Mesenchymal stem cell (in vitro differentiated cells and primary cell): ENCODE measurements around the gene STX10.

Experiments
- DNase-seq: peaks from one replicate; pipeline ENCODE4 v3.0.0-alpha.2; 2013
- H2AFZ ChIP-seq: one replicate; pipeline ENCODE4 v1.6.1; 2013; ENCODE audit warnings: low read depth, mild to moderate bottlenecking, control low read depth, inconsistent platforms, low read length, moderate library complexity
- H2AK5ac ChIP-seq: 2 replicates; pipeline ENCODE4 v1.6.1; 2013; ENCODE audit warnings: low read length, moderate library complexity, mild to moderate bottlenecking, inconsistent platforms; ENCODE audit not compliant: severe bottlenecking
- H2BK120ac ChIP-seq: one replicate; pipeline ENCODE4 v1.6.1; 2013; ENCODE audit warnings: low read depth, mild to moderate bottlenecking, inconsistent platforms, low read length, moderate library complexity
- H2BK12ac ChIP-seq, 2 experiments: one replicate each; pipeline ENCODE4 v1.6.1; 2013; ENCODE audit warnings: inconsistent platforms in 2 of 2, low read length in 2 of 2, mild to moderate bottlenecking in 2 of 2, moderate library complexity in 2 of 2, control low read depth in 1 of 2
- H2BK15ac ChIP-seq: one replicate; pipeline ENCODE4 v1.6.1; 2013; ENCODE audit warnings: mild to moderate bottlenecking, low read depth, inconsistent platforms; ENCODE audit not compliant: poor library complexity, severe bottlenecking
- H2BK5ac ChIP-seq: 2 replicates; pipeline ENCODE4 v1.6.1; 2013; ENCODE audit warnings: low read depth, mild to moderate bottlenecking, low read length, control low read depth, inconsistent platforms; ENCODE audit not compliant: poor library complexity, severe bottlenecking
- H3K14ac ChIP-seq, 2 experiments: one replicate each; pipeline ENCODE4 v1.6.1; 2013; ENCODE audit warnings: inconsistent platforms in 2 of 2, low read length in 2 of 2, control low read depth in 1 of 2, mild to moderate bottlenecking in 1 of 2, moderate library complexity in 1 of 2
- H3K18ac ChIP-seq, 2 experiments: one replicate each; pipeline ENCODE4 v1.6.1; 2013; ENCODE audit warnings: inconsistent platforms in 2 of 2, low read length in 2 of 2, control low read depth in 1 of 2, low read depth in 1 of 2, mild to moderate bottlenecking in 1 of 2
- H3K23ac ChIP-seq, 2 experiments: one replicate each; pipeline ENCODE4 v1.6.1; 2013; ENCODE audit warnings: inconsistent platforms in 2 of 2, low read length in 2 of 2, mild to moderate bottlenecking in 2 of 2, moderate library complexity in 2 of 2, control low read depth in 1 of 2
- H3K27ac ChIP-seq: 2 replicates; pipeline ENCODE4 v1.5.1; 2013; ENCODE audit warnings: mild to moderate bottlenecking, moderate library complexity, low read length, control low read depth, inconsistent platforms; ENCODE audit not compliant: poor library complexity, severe bottlenecking
- H3K27me3 ChIP-seq, 2 experiments: 2 replicates each; pipeline versions ENCODE4 v1.6.1 to v1.7.0; 2013; ENCODE audit warnings: low read length in 2 of 2, mild to moderate bottlenecking in 2 of 2, moderate library complexity in 2 of 2, control low read depth in 1 of 2, inconsistent platforms in 1 of 2; ENCODE audit not compliant: control insufficient read depth in 1 of 2, insufficient read depth in 1 of 2
- H3K36me3 ChIP-seq, 2 experiments: 2 replicates each; pipeline versions ENCODE4 v1.6.1 to v1.7.0; 2013; ENCODE audit warnings: low read length in 2 of 2, control low read depth in 1 of 2, inconsistent platforms in 1 of 2, low read depth in 1 of 2, mild to moderate bottlenecking in 1 of 2; ENCODE audit not compliant: insufficient read depth in 2 of 2, control insufficient read depth in 1 of 2
- H3K4ac ChIP-seq, 2 experiments: one replicate each; pipeline ENCODE4 v1.6.1; 2013; ENCODE audit warnings: inconsistent platforms in 2 of 2, low read length in 2 of 2, mild to moderate bottlenecking in 2 of 2, moderate library complexity in 2 of 2, control low read depth in 1 of 2, low read depth in 1 of 2
- H3K4me1 ChIP-seq: 2 replicates; pipeline ENCODE4 v1.6.1; 2013; ENCODE audit warnings: low read depth, low read length, control low read depth; ENCODE audit not compliant: control insufficient read depth, insufficient read depth
- H3K4me2 ChIP-seq: 2 replicates; pipeline ENCODE4 v1.6.1; 2013; ENCODE audit warnings: low read length, mild to moderate bottlenecking, inconsistent platforms; ENCODE audit not compliant: poor library complexity, severe bottlenecking
- H3K4me3 ChIP-seq, 2 experiments: 2 replicates each; pipeline versions ENCODE4 v1.5.1 to v1.7.0; 2013; ENCODE audit warnings: low read length in 2 of 2, mild to moderate bottlenecking in 2 of 2, control low read depth in 1 of 2, low read depth in 1 of 2; ENCODE audit not compliant: insufficient read depth in 1 of 2
- H3K79me1 ChIP-seq: replicated peaks from 2 replicates; pipeline ENCODE4 v1.6.1; 2013; ENCODE audit warnings: mild to moderate bottlenecking, control low read depth, low read length, inconsistent platforms; ENCODE audit not compliant: poor library complexity, severe bottlenecking
- H3K9ac ChIP-seq: 2 replicates; pipeline ENCODE4 v1.7.0; 2013; ENCODE audit warnings: mild to moderate bottlenecking, low read length, moderate library complexity
- H3K9me3 ChIP-seq: 2 replicates; pipeline ENCODE4 v1.7.0; 2013; ENCODE audit warnings: mild to moderate bottlenecking, low read length; ENCODE audit not compliant: control insufficient read depth
- H4K8ac ChIP-seq: one replicate; pipeline ENCODE4 v1.6.1; 2013; ENCODE audit warnings: inconsistent platforms, mild to moderate bottlenecking, low read length, moderate library complexity
- H4K91ac ChIP-seq: one replicate; pipeline ENCODE4 v1.6.1; 2013; ENCODE audit warnings: mild to moderate bottlenecking, low read length, inconsistent platforms
- WGBS: methylation state at CpG from one replicate; pipeline ENCODE4 v1.1.7; 2013; ENCODE audit warnings: mixed read lengths; 5-methylcytosine and 5-hydroxymethylcytosine counted together

The STX10 gene

GRCh38 chr19:13110099-13110610, 40.0 kb downstream of the STX10 start:
- Histone ChIP-seq H3K4me2 (no peak overlapping the region), H3K4ac (no peak overlapping the region), H2BK12ac (no peak overlapping the region), H3K4me1 (peaks cover 4% of the 10 kb centered on the region), H3K27ac (no peak overlapping the region), H2AFZ (no peak overlapping the region), H4K8ac (no peak overlapping the region), H3K9ac (no peak overlapping the region), H3K79me1 (peaks cover 21% of the 10 kb centered on the region), H3K9me3 (no peaks in the 10 kb centered on the region), H3K23ac (no peak overlapping the region), H3K18ac (no peak overlapping the region), H2BK5ac (no peak overlapping the region), H3K27me3 (no peaks in the 10 kb centered on the region), H2BK120ac (no peak overlapping the region), H3K14ac (no peak overlapping the region), H4K91ac (no peak overlapping the region), H3K36me3 (peaks cover 53 to 61% of the 10 kb centered on the region in 2 experiments), H2AK5ac (no peak overlapping the region), H2BK15ac (no peak overlapping the region), H3K4me3 (no peak overlapping the region)
- WGBS, result 96% methylated on average over 11 of the region's 15 CpGs
- DNase-seq, result no peak

DNA sequence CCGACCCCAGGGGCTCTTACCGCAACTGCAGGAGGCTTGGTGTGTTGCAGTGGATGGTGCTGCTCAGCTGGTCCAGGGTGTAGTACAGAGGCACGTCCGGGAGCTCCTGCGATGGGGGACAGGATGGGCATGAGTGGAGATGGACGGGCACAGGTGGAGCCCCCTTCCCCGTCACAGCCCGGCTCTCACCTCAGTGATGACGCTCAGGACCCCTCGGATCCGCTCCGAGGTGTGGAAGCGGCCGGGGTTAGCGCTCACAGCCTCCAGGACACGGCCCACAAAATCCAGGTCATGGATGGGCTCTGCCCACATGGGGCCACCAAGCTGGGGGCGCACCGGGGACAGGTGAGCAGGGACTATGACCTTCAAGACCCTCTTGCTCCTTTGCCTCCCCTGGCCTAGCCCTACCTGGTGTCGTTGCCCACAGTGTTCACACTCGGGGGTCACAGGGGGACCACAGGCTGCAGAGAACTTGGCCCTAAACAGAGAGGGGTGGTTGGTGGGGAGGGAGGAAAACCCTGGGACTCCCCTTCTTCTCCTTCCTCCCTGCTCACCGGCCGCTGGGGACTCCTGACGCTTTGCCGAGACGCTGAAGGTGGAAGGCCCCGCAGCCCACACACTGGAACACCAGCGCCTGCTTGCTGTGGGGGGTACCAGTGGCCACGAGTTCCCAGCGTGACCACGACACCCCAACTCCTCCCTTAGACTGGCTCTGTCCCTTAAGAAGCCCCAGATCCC, 40.6 kb downstream of the STX10 start:
- Histone ChIP-seq H3K4ac (no peak overlapping the region), H4K8ac (no peak overlapping the region), H2BK120ac (no peak overlapping the region), H2AFZ (no peak overlapping the region), H3K23ac (peak overlapping the region in 1 of 2 experiments; percentile 9), H3K4me1 (peaks cover 2% of the 10 kb centered on the region), H4K91ac (no peak overlapping the region), H3K9ac (no peak overlapping the region), H3K36me3 (peaks cover 48 to 65% of the 10 kb centered on the region in 2 experiments), H3K4me2 (no peak overlapping the region), H3K14ac (no peak overlapping the region), H3K18ac (no peak overlapping the region), H2AK5ac (no peak overlapping the region), H2BK12ac (no peak overlapping the region), H3K27me3 (no peaks in the 10 kb centered on the region), H3K27ac (no peak overlapping the region), H3K4me3 (no peak overlapping the region), H3K9me3 (no peaks in the 10 kb centered on the region), H2BK5ac (no peak overlapping the region), H2BK15ac (no peak overlapping the region), H3K79me1 (peaks cover 19% of the 10 kb centered on the region)
- WGBS, result 98% methylated on average over 27 of the region's 30 CpGs
- DNase-seq, result no peak

DNA sequence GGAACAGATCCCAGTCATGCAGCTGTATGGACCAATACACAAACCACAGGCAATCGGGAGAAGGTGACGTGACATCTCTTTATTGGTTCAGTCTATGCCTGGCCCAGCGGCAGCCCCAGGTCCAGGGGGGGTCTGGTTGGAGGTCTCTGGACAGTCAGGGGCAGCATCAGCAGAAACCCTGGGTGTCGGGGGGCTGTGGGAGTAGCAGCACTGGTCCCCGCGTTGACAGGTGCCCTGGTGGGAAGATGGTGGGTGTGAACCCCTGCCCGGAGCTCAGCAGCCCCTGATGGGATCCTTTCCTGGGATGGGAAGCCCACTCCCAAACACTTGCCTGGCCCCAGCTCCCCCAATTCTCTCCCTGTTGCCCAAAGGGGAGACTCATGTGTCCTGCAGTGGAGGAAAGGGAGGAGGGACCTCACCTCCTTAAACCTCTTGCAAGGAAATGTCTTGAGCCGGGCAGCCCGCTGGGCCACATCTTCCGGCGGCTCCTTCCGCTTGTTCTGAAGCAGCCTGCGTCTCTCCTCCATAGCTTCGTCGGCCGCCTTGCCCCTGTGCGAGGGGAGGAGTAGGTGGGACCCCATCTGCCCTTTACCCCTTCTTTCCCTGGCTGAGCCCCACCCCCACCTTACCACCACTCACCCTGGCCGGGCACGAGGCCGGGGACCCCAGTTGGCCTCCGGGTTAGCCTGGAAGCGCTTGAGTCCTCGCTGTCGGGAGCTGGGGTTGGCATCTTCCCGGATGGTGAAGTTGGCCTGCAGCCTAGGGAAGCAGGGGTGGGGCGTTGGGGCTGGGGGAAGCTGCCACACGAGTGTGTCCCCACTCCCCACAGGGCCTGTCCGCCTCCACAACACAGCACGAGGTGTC, 45.1 kb downstream of the STX10 start:
- H2AFZ ChIP-seq, result no peak overlapping the region
- no peaks in the 10 kb centered on the region for H3K9me3 ChIP-seq
- H3K4ac ChIP-seq, result no peak overlapping the region
- no peak for DNase-seq
- no peak overlapping the region for H2BK5ac ChIP-seq
- no peak overlapping the region for H2BK15ac ChIP-seq
- H2BK120ac ChIP-seq, result no peak overlapping the region
- no peak overlapping the region for H4K91ac ChIP-seq
- no peak overlapping the region for H3K27ac ChIP-seq
- no peak overlapping the region for H3K14ac ChIP-seq
- WGBS, result 96% methylated on average over 26 of the region's 29 CpGs
- H3K23ac ChIP-seq, result no peak overlapping the region
- H3K79me1 ChIP-seq, result peaks cover 7% of the 10 kb centered on the region
- H3K4me1 ChIP-seq, result peaks cover 13% of the 10 kb centered on the region
- H3K27me3 ChIP-seq, result no peaks in the 10 kb centered on the region
- no peak overlapping the region for H4K8ac ChIP-seq
- H2BK12ac ChIP-seq, result no peak overlapping the region
- H3K36me3 ChIP-seq, result peaks cover 24 to 47% of the 10 kb centered on the region in 2 experiments
- no peak overlapping the region for H3K9ac ChIP-seq
- H3K4me3 ChIP-seq, result no peak overlapping the region
- H2AK5ac ChIP-seq, result no peak overlapping the region
- no peak overlapping the region for H3K18ac ChIP-seq
- H3K4me2 ChIP-seq, result no peak overlapping the region

- Histone ChIP-seq H4K91ac (peak overlapping the region; percentile 11), H3K4ac (no peak overlapping the region), H2AK5ac (no peak overlapping the region), H3K23ac (no peak overlapping the region), H4K8ac (no peak overlapping the region), H3K18ac (no peak overlapping the region), H3K9ac (no peak overlapping the region), H2BK120ac (no peak overlapping the region), H3K14ac (no peak overlapping the region), H3K4me3 (no peak overlapping the region), H2BK5ac (no peak overlapping the region), H3K27ac (no peak overlapping the region), H3K36me3 (peaks cover 17 to 40% of the 10 kb centered on the region in 2 experiments), H3K4me2 (no peak overlapping the region), H3K4me1 (peaks cover 14% of the 10 kb centered on the region), H3K79me1 (peaks cover 5% of the 10 kb centered on the region), H2BK15ac (no peak overlapping the region), H2AFZ (no peak overlapping the region), H3K9me3 (no peaks in the 10 kb centered on the region), H3K27me3 (peaks cover 0 to 6% of the 10 kb centered on the region in 2 experiments), H2BK12ac (no peak overlapping the region)
- DNase-seq, result no peak
- 52% methylated on average over 20 of the region's 33 CpGs for WGBS
These were observed 45.8 kb downstream of the STX10 start for GRCh38 chr19:13104360-13104847.
